K562 (cell line): ENCODE data around the gene PPP4R1. TPM values are rescaled to one million over a fixed set of nuclear protein-coding genes. Genes with fewer than 3 reads are reported as not detected.

ENCODE experiments used
- ARNT ChIP-seq, 2 experiments: fragments of 450-650 bp; IDR thresholded peaks; 2 replicates each; pipeline ENCODE4 v1.6.1; 2016; ENCODE audit warnings: mild to moderate bottlenecking in 1 of 2
- ATF7 ChIP-seq: fragments of 450-650 bp; IDR thresholded peaks from 2 replicates; pipeline ENCODE4 v1.7.1; 2014; ENCODE audit warnings: mild to moderate bottlenecking, moderate library complexity
- BDP1 ChIP-seq: IDR thresholded peaks from 3 replicates; pipeline ENCODE4 v1.6.1; 2011; ENCODE audit not compliant: insufficient read length, insufficient read depth
- BRF1 ChIP-seq: IDR thresholded peaks from 3 replicates; pipeline ENCODE4 v1.6.1; 2011; ENCODE audit warnings: borderline replicate concordance, mild to moderate bottlenecking; ENCODE audit not compliant: insufficient read length; ENCODE audit errors: extremely low read depth
- CBX1 ChIP-seq: sonication (generic); IDR thresholded peaks from 2 replicates; pipeline ENCODE4 v1.6.1; 2016; ENCODE audit warnings: antibody characterized with exemption, low read depth, mild to moderate bottlenecking
- E2F1 ChIP-seq: sonication (generic); formaldehyde crosslinking; IDR thresholded peaks from 2 replicates; pipeline ENCODE4 v1.8.1; 2023; ENCODE audit warnings: mild to moderate bottlenecking, missing genetic modification reagents, moderate library complexity
- E2F6 ChIP-seq, 2 experiments: IDR thresholded peaks; 2 replicates each; pipeline ENCODE4 v1.6.1; 2011; ENCODE audit warnings: borderline replicate concordance in 1 of 2, control low read depth in 1 of 2, low read depth in 1 of 2, low read length in 1 of 2, mild to moderate bottlenecking in 1 of 2, mixed read lengths in 1 of 2, moderate library complexity in 1 of 2; ENCODE audit not compliant: insufficient read depth in 1 of 2, insufficient read length in 1 of 2, poor library complexity in 1 of 2, severe bottlenecking in 1 of 2; ENCODE audit errors: extremely low read depth in 1 of 2
- HCFC1 ChIP-seq: IDR thresholded peaks from 2 replicates; pipeline ENCODE4 v1.6.1; 2012; ENCODE audit warnings: low read depth, low read length, improper control_type of control experiment
- HOMEZ ChIP-seq: fragments of 250-450 bp; sonication (Bioruptor Pico); IDR thresholded peaks from 2 replicates; pipeline ENCODE4 v1.4.0; 2020; ENCODE audit warnings: mild to moderate bottlenecking, moderate library complexity
- IFI16 ChIP-seq: fragments of 250-450 bp; sonication (Bioruptor Pico); IDR thresholded peaks from 2 replicates; pipeline ENCODE4 v2.1.2; 2022; ENCODE audit warnings: mild to moderate bottlenecking, inconsistent platforms
- ILF3 ChIP-seq: fragments of 450-650 bp; IDR thresholded peaks from 2 replicates; pipeline ENCODE4 v1.6.1; 2018; ENCODE audit warnings: antibody characterized with exemption, mild to moderate bottlenecking, moderate library complexity, borderline replicate concordance
- JUND ChIP-seq, 2 experiments: IDR thresholded peaks; 2 replicates in 1 of 2; 3 replicates in 1 of 2; pipeline ENCODE4 v1.6.1; 2011; ENCODE audit warnings: borderline replicate concordance in 2 of 2, low read depth in 2 of 2, low read length in 2 of 2, improper control_type of control experiment in 1 of 2, missing biosample characterization in 1 of 2, missing genetic modification characterization in 1 of 2, missing genetic modification reagents in 1 of 2
- MCM2 ChIP-seq: fragments of 450-650 bp; IDR thresholded peaks from 2 replicates; pipeline ENCODE4 v1.6.1; 2017; ENCODE audit warnings: low read depth, mild to moderate bottlenecking
- NR2C2 ChIP-seq, 2 experiments: fragments of 200-800 bp in 1 of 2; sonication (Bioruptor generic) in 1 of 2; sonication (generic) in 1 of 2; formaldehyde crosslinking in 1 of 2; IDR thresholded peaks; 2 replicates each; pipeline versions ENCODE4 v1.6.1 to v1.8.0; 2016 to 2022; ENCODE audit warnings: mild to moderate bottlenecking in 1 of 2, missing compliant biosample characterization in 1 of 2, missing genetic modification characterization in 1 of 2, missing genetic modification reagents in 1 of 2
- SMC3 ChIP-seq: conservative IDR thresholded peaks from 2 replicates; pipeline ENCODE4 v1.6.1; 2011; ENCODE audit warnings: low read depth, low read length, improper control_type of control experiment; ENCODE audit not compliant: insufficient read depth
- SRSF1 ChIP-seq: fragments of 200-400 bp; formaldehyde crosslinking; IDR thresholded peaks from 2 replicates; pipeline ENCODE4 v1.6.1; 2017; ENCODE audit warnings: mild to moderate bottlenecking, low read depth, low read length, moderate library complexity
- STAT6 ChIP-seq: sonication (generic); formaldehyde crosslinking; IDR thresholded peaks from 2 replicates; pipeline ENCODE4 v1.8.1; 2023; ENCODE audit warnings: mild to moderate bottlenecking, missing genetic modification reagents
- ZFP36 ChIP-seq: fragments of 150-350 bp; IDR thresholded peaks from 2 replicates; pipeline ENCODE4 v1.6.1; 2018; ENCODE audit warnings: low read length, low read depth; ENCODE audit not compliant: partially characterized antibody
- ZNF239 ChIP-seq: fragments of 250-450 bp; sonication (Bioruptor Pico); IDR thresholded peaks from 2 replicates; pipeline ENCODE4 v1.4.0; 2020; ENCODE audit warnings: mild to moderate bottlenecking
- ZNF384 ChIP-seq: IDR thresholded peaks from 2 replicates; pipeline ENCODE4 v1.6.1; 2012; ENCODE audit warnings: low read depth, low read length, improper control_type of control experiment
- polyA plus RNA-seq, 8 experiments: library from polyadenylated mRNA; depleted of rRNA in 4 of 8; stranded (reverse) in 5 of 8; unstranded in 3 of 8; fragments of >200 nt; fragmentation: Nextera tagmentation in 2 of 8; fragmentation: Illumina TruSeq in 1 of 8; extraction: Ambion mirVana in 2 of 8; extraction: Trizol in 1 of 8; gene quantifications; 2 replicates each; pipeline versions ENCODE4 v1.2.1 to v1.2.3, GENCODE V29; 2011 to 2014; ENCODE audit warnings: inconsistent platforms in 1 of 8, missing spikeins in 1 of 8
- total RNA-seq, 7 experiments: library from RNA; depleted of rRNA in 6 of 7; stranded (reverse); fragments of >200 nt in 6 of 7; fragmentation: Illumina TruSeq in 2 of 7; extraction: Trizol in 2 of 7; gene quantifications; 2 replicates each; pipeline versions ENCODE4 v1.2.1 to v1.2.3, GENCODE V29; 2011 to 2021; ENCODE audit warnings: low replicate concordance in 1 of 7

Gene PPP4R1
- total and polyA plus RNA-seq, 9 of the 15 experiments (the other 6 are each of a cell fraction or from before 2014, with no cell fraction given), result 23.5 to 136 (median 84.5) TPM

GRCh38 chr18:9575558-9575957, 38.8 kb downstream of the PPP4R1 start (continued):
- TF ChIP-seq NR2C2 (CRISPR knock-in tag; IDR thresholded peaks at IDR 0.05) (0 out of 2 replicates have a peak, but pooled peaks have one; percentile 34), NR2C2 (tag; IDR thresholded peaks at IDR 0.05) (no peak), JUND (IDR thresholded peaks at IDR 0.05; ENCODE audit: borderline replicate concordance, low read depth, low read length) (peak; percentile 80), JUND (tag; IDR thresholded peaks at IDR 0.05; ENCODE audit: borderline replicate concordance, low read depth, low read length) (peak; percentile 78; the same call in 1 of the 3 replicates), BDP1 (no peak), ZNF239 (no peak), E2F6 (IDR thresholded peaks at IDR 0.05; ENCODE audit: borderline replicate concordance in 1 of 2, extremely low read depth in 1 of 2, insufficient read depth in 1 of 2, insufficient read length in 1 of 2, low read depth in 1 of 2, low read length in 1 of 2, poor library complexity in 1 of 2, severe bottlenecking in 1 of 2) (no peak), CBX1 (no peak), BRF1 (no peak), ILF3 (no peak), ARNT (IDR thresholded peaks at IDR 0.05) (peak in 1 of 2 experiments; percentile 73; a peak in 1 of 4 replicates), SMC3 (peak; percentile 95), IFI16 (CRISPR knock-in tag) (no peak), E2F1 (0 out of 2 replicates have a peak, but pooled peaks have one; percentile 40), HOMEZ (CRISPR knock-in tag) (no peak), ATF7 (peak; percentile 69), ZNF384 (0 out of 2 replicates have a peak, but pooled peaks have one; percentile 15), STAT6 (no peak), SRSF1 (no peak), MCM2 (no peak), HCFC1 (no peak), ZFP36 (no peak)
